HepG2 (cell line): ENCODE data around the gene TPRG1L. TPM values are rescaled to one million over a fixed set of nuclear protein-coding genes. Genes with fewer than 3 reads are reported as not detected.

Experiments
- CCDC6 ChIP-seq: sonication (generic); formaldehyde crosslinking; IDR thresholded peaks from 2 replicates; pipeline ENCODE4 v1.8.1; 2022; ENCODE audit warnings: mild to moderate bottlenecking, missing genetic modification reagents, moderate library complexity
- CENPX ChIP-seq: sonication (generic); formaldehyde crosslinking; IDR thresholded peaks from 2 replicates; pipeline ENCODE4 v1.9.0; 2021; ENCODE audit warnings: mild to moderate bottlenecking, missing genetic modification reagents, moderate library complexity
- ERF ChIP-seq: IDR thresholded peaks from 2 replicates; pipeline ENCODE4 v1.6.1; 2018; ENCODE audit warnings: missing biosample characterization, missing genetic modification reagents
- NFKBIZ ChIP-seq: IDR thresholded peaks from 2 replicates; pipeline ENCODE4 v1.6.1; 2018; ENCODE audit warnings: missing genetic modification reagents, missing compliant biosample characterization
- SNAPC4 ChIP-seq: sonication (generic); formaldehyde crosslinking; IDR thresholded peaks from 2 replicates; pipeline ENCODE4 v1.4.0; 2020; ENCODE audit warnings: mild to moderate bottlenecking, missing genetic modification reagents
- SP2 ChIP-seq: sonication (generic); formaldehyde crosslinking; IDR thresholded peaks from 2 replicates; pipeline ENCODE4 v1.5.1; 2020; ENCODE audit warnings: mild to moderate bottlenecking, missing genetic modification reagents
- ZBTB33 ChIP-seq: sonication (generic); formaldehyde crosslinking; IDR thresholded peaks from 2 replicates; pipeline ENCODE4 v1.4.0; 2020; ENCODE audit warnings: missing genetic modification reagents
- ZBTB40 ChIP-seq, 2 experiments: fragments of 450-650 bp in 1 of 2; sonication (generic) in 1 of 2; formaldehyde crosslinking in 1 of 2; IDR thresholded peaks; 2 replicates each; pipeline versions ENCODE4 v1.6.1 to v1.8.0; 2016 to 2022; ENCODE audit warnings: antibody characterized with exemption in 1 of 2, mild to moderate bottlenecking in 1 of 2, missing genetic modification reagents in 1 of 2
- ZFX ChIP-seq: sonication (generic); formaldehyde crosslinking; IDR thresholded peaks from 2 replicates; pipeline ENCODE4 v1.4.0; 2020; ENCODE audit warnings: mild to moderate bottlenecking, low read depth, missing genetic modification reagents, moderate library complexity
- ZNF335 ChIP-seq: sonication (generic); formaldehyde crosslinking; IDR thresholded peaks from 2 replicates; pipeline ENCODE4 v1.4.0; 2020; ENCODE audit warnings: missing genetic modification reagents
- ZNF580 ChIP-seq: IDR thresholded peaks from 2 replicates; pipeline ENCODE4 v1.6.1; 2016; ENCODE audit warnings: low read depth, borderline replicate concordance
- polyA plus RNA-seq, 8 experiments: library from polyadenylated mRNA; depleted of rRNA in 3 of 8; stranded (reverse) in 7 of 8; unstranded in 1 of 8; fragments of >200 nt; fragmentation: Illumina TruSeq in 4 of 8; extraction: Trizol in 4 of 8; gene quantifications; 2 replicates each; pipeline versions ENCODE4 v1.2.1 to v1.2.3, GENCODE V29; 2011 to 2016; ENCODE audit warnings: low read depth in 4 of 8, missing spikeins in 1 of 8, mixed read lengths in 1 of 8; ENCODE audit not compliant: insufficient read depth in 1 of 8
- total RNA-seq, 5 experiments: library from RNA; depleted of rRNA; stranded (reverse); fragments of >200 nt; fragmentation: Illumina TruSeq; extraction: Trizol; gene quantifications; 2 replicates each; pipeline ENCODE4 v1.2.3, GENCODE V29; 2016; ENCODE audit warnings: low read depth in 1 of 5

The TPRG1L gene
- total and polyA plus RNA-seq, 2 of the 13 experiments (the other 11 are each of a cell fraction or from before 2014, with no cell fraction given), result 21.3 to 37.4 TPM

- TF ChIP-seq ZBTB40 (IDR thresholded peaks at IDR 0.05) (no peak), ZBTB40 (CRISPR knock-in tag; IDR thresholded peaks at IDR 0.05) (no peak; the same call in 1 of the 2 replicates), CCDC6 (CRISPR knock-in tag) (no peak), SP2 (CRISPR knock-in tag) (peak; percentile 34; the same call in 1 of the 2 replicates), NFKBIZ (CRISPR knock-in tag) (peak; percentile 65; the same call in 1 of the 2 replicates), ZNF580 (CRISPR knock-in tag) (peak; percentile 51; the same call in 1 of the 2 replicates), CENPX (CRISPR knock-in tag) (no peak), ZBTB33 (CRISPR knock-in tag) (peak; percentile 28; the same call in 1 of the 2 replicates), ERF (CRISPR knock-in tag) (peak; percentile 57; the same call in 1 of the 2 replicates), ZNF335 (no peak), ZFX (CRISPR knock-in tag) (peak; percentile 87), SNAPC4 (no peak)
Measured at GRCh38 chr1:3668585-3669300, 43.9 kb downstream of the TPRG1L start (continued).
